K562 (cell line): ENCODE data around the gene C1QC. TPM values are rescaled to one million over a fixed set of nuclear protein-coding genes. Genes with fewer than 3 reads are reported as not detected.

Experiments used
- ATAC-seq: fragments of 200-7000 bp; cut with Tn5 transposase; 3 replicates; pipeline ENCODE4 v1.9.1; 2020; ENCODE audit warnings: moderate library complexity
- BruUV-seq: library from RNA; stranded (reverse); fragments of 400-500 nt; replicated peaks from 2 replicates; lab custom pipeline; 2021; lab: Mats Ljungman, UMichigan
- CTCF ChIA-PET: fragments of 300-600 bp; formaldehyde crosslinking; extraction: SDS; loops from one replicate; lab custom pipeline; 2021; ENCODE audit warnings: low intra/inter-chr PET ratio; lab: Yijun Ruan, JAX
- POLR2A ChIA-PET: fragments of 300-600, 350-650 bp; sonication (Branson Sonifier 250); formaldehyde crosslinking; extraction: SDS; loops from one replicate; lab custom pipeline; 2021; ENCODE audit warnings: antibody characterized with exemption, inconsistent platforms; lab: Yijun Ruan, JAX
- DNase-seq, 4 experiments: peaks; one replicate each; pipeline versions ENCODE4 v3.0.0 to v3.0.0-alpha.2; 2011 to 2018; ENCODE audit warnings: low spot score in 3 of 4, mixed read lengths in 3 of 4; ENCODE audit errors: extremely low read depth in 1 of 4
- FAIRE-seq: peaks from 2 replicates; lab custom pipeline; 2011; peaks lifted over from hg19 to GRCh38; lab: Jason Lieb, UNC
- H2AFZ ChIP-seq: 2 replicates; pipeline ENCODE4 v1.6.0; 2011; ENCODE audit warnings: low read depth, low read length, control low read depth, inconsistent platforms
- H3K27ac ChIP-seq: fragments of 200-600 bp; 3 replicates; pipeline ENCODE4 v1.8.0; 2011; ENCODE audit warnings: low read depth, mild to moderate bottlenecking, control low read depth, inconsistent platforms, low read length, moderate library complexity, mixed read lengths; ENCODE audit errors: extremely low read depth
- H3K27me3 ChIP-seq, 2 experiments: fragments of 300-600 bp in 1 of 2; 2 replicates in 1 of 2; 3 replicates in 1 of 2; pipeline versions ENCODE4 v1.6.0 to v1.8.0; 2011; ENCODE audit warnings: inconsistent platforms in 2 of 2, low read length in 2 of 2, mild to moderate bottlenecking in 1 of 2, mixed read lengths in 1 of 2, moderate library complexity in 1 of 2; ENCODE audit not compliant: control insufficient read depth in 2 of 2, insufficient read depth in 2 of 2
- H3K36me3 ChIP-seq: fragments of 300-600 bp; 3 replicates; pipeline ENCODE4 v1.8.0; 2011; ENCODE audit warnings: mild to moderate bottlenecking, low read length, inconsistent platforms; ENCODE audit not compliant: control insufficient read depth, insufficient read depth
- H3K4me1 ChIP-seq, 2 experiments: fragments of 200-600 bp in 1 of 2; replicated peaks in 1 of 2; 2 replicates in 1 of 2; 3 replicates in 1 of 2; pipeline versions ENCODE4 v1.5.1 to v1.8.0; 2011; ENCODE audit warnings: inconsistent platforms in 2 of 2, low read length in 2 of 2, mild to moderate bottlenecking in 1 of 2, mixed read lengths in 1 of 2, moderate library complexity in 1 of 2; ENCODE audit not compliant: control insufficient read depth in 2 of 2, insufficient read depth in 2 of 2
- H3K4me2 ChIP-seq: 2 replicates; pipeline ENCODE4 v1.6.1; 2011; ENCODE audit warnings: low read length, control low read depth, inconsistent platforms, mixed read lengths; ENCODE audit not compliant: insufficient read depth
- H3K4me3 ChIP-seq: fragments of 200-600 bp; sonication (generic), shearing (Covaris generic); 2 replicates; pipeline ENCODE4 v1.5.1; 2016; ENCODE audit warnings: control low read depth, inconsistent platforms
- H3K79me2 ChIP-seq: fragments of 200-600 bp; 3 replicates; pipeline ENCODE4 v1.8.0; 2011; ENCODE audit warnings: low read length, inconsistent platforms; ENCODE audit not compliant: control insufficient read depth, insufficient read depth
- H3K9ac ChIP-seq, 2 experiments: 2 replicates each; pipeline versions ENCODE4 v1.6.0 to v1.6.1; 2011; ENCODE audit warnings: low read depth in 2 of 2, low read length in 2 of 2, control low read depth in 1 of 2, inconsistent platforms in 1 of 2, mild to moderate bottlenecking in 1 of 2, mixed read lengths in 1 of 2; ENCODE audit not compliant: insufficient read depth in 1 of 2
- H3K9me1 ChIP-seq: one replicate; pipeline ENCODE4 v1.6.0; 2011; ENCODE audit warnings: inconsistent platforms, mild to moderate bottlenecking, low read length, moderate library complexity; ENCODE audit not compliant: control insufficient read depth, insufficient read depth
- H3K9me3 ChIP-seq: replicated peaks from 2 replicates; pipeline ENCODE4 v1.5.1; 2011; ENCODE audit warnings: low read depth, low read length, inconsistent platforms; ENCODE audit not compliant: control insufficient read depth, insufficient read depth
- H4K20me1 ChIP-seq: replicated peaks from 2 replicates; pipeline ENCODE4 v1.6.1; 2011; ENCODE audit warnings: low read length, inconsistent platforms, mixed read lengths; ENCODE audit not compliant: control insufficient read depth, insufficient read depth
- CTBP1 ChIP-seq: fragments of 450-650 bp; IDR thresholded peaks from 2 replicates; pipeline ENCODE4 v1.6.1; 2016; ENCODE audit warnings: borderline replicate concordance
- CTCF ChIP-seq, 3 experiments: IDR thresholded peaks in 2 of 3; conservative IDR thresholded peaks in 1 of 3; 2 replicates each; pipeline ENCODE4 v1.5.1; 2011 to 2012; ENCODE audit warnings: low read length in 3 of 3, mild to moderate bottlenecking in 3 of 3, control low read depth in 2 of 3, improper control_type of control experiment in 1 of 3, inconsistent platforms in 1 of 3, low read depth in 1 of 3, mixed read lengths in 1 of 3, moderate library complexity in 1 of 3; ENCODE audit not compliant: insufficient read depth in 2 of 3
- ELF4 ChIP-seq: fragments of 450-650 bp; formaldehyde crosslinking; IDR thresholded peaks from 2 replicates; pipeline ENCODE4 v1.4.0; 2022; ENCODE audit warnings: missing genetic modification characterization
- HDAC1 ChIP-seq, 2 experiments: fragments of 450-650 bp; IDR thresholded peaks; 2 replicates each; pipeline ENCODE4 v1.6.1; 2016 to 2017; ENCODE audit warnings: inconsistent platforms in 1 of 2, mild to moderate bottlenecking in 1 of 2, moderate library complexity in 1 of 2
- KDM1A ChIP-seq, 2 experiments: fragments of 450-650 bp; IDR thresholded peaks; 2 replicates each; pipeline ENCODE4 v1.6.1; 2016; ENCODE audit warnings: mild to moderate bottlenecking in 2 of 2
- KHSRP ChIP-seq: fragments of 450-650 bp; IDR thresholded peaks from 2 replicates; pipeline ENCODE4 v1.6.1; 2017
- RFX5 ChIP-seq: IDR thresholded peaks from 2 replicates; pipeline ENCODE4 v1.6.1; 2011; ENCODE audit warnings: low read depth, mild to moderate bottlenecking, improper control_type of control experiment, low read length
- TCF3 ChIP-seq: sonication (generic); formaldehyde crosslinking; IDR thresholded peaks from 2 replicates; pipeline ENCODE4 v1.4.0; 2020; ENCODE audit warnings: mild to moderate bottlenecking, missing genetic modification reagents
- WGBS: fragments of 100-300 bp; shearing (Covaris generic); methylation state at CpG from one replicate; pipeline ENCODE4 v1.1.6; 2016; ENCODE audit warnings: low coverage, mixed read lengths; ENCODE audit not compliant: insufficient coverage; ENCODE audit errors: missing lambda C conversion rate; 5-methylcytosine and 5-hydroxymethylcytosine counted together
- in situ Hi-C: fragments of 300-500 bp; cut with MboI; formaldehyde crosslinking; loops from 4 replicates; pipeline ENCODE4 v1.15.0; 2018; ENCODE audit warnings: inconsistent platforms, mixed read lengths
- intact Hi-C: fragments of 100-400 bp; cut with micrococcal nuclease; formaldehyde crosslinking; loops from 2 replicates; pipeline ENCODE4 v1.14.2; 2022
- polyA plus RNA-seq, 8 experiments: library from polyadenylated mRNA; depleted of rRNA in 4 of 8; stranded (reverse) in 5 of 8; unstranded in 3 of 8; fragments of >200 nt; fragmentation: Nextera tagmentation in 2 of 8; fragmentation: Illumina TruSeq in 1 of 8; extraction: Ambion mirVana in 2 of 8; extraction: Trizol in 1 of 8; gene quantifications; 2 replicates each; pipeline versions ENCODE4 v1.2.1 to v1.2.3, GENCODE V29; 2011 to 2014; ENCODE audit warnings: inconsistent platforms in 1 of 8, missing spikeins in 1 of 8
- total RNA-seq, 7 experiments: library from RNA; depleted of rRNA in 6 of 7; stranded (reverse); fragments of >200 nt in 6 of 7; fragmentation: Illumina TruSeq in 2 of 7; extraction: Trizol in 2 of 7; gene quantifications; 2 replicates each; pipeline versions ENCODE4 v1.2.1 to v1.2.3, GENCODE V29; 2011 to 2021; ENCODE audit warnings: low replicate concordance in 1 of 7

C1QC gene
- total and polyA plus RNA-seq, 9 of the 15 experiments (the other 6 are each of a cell fraction or from before 2014, with no cell fraction given) = 0.69 TPM; not detected in 8

- ATAC-seq = no peak
- in situ Hi-C loops = no loop called here
- Histone ChIP-seq H3K36me3 (no peaks in the 10 kb centered on the region), H4K20me1 (peaks cover 6% of the 10 kb centered on the region), H3K4me1 (peaks cover 0 to 4% of the 10 kb centered on the region in 2 experiments; a peak in 1 of 5 replicates), H3K79me2 (no peaks in the 10 kb centered on the region), H3K4me3 (no peak overlapping the region), H3K4me2 (no peak overlapping the region), H3K27ac (no peak overlapping the region), H3K27me3 (peaks cover under 1 to 29% of the 10 kb centered on the region in 2 experiments; a peak in 4 of 5 replicates), H3K9me3 (no peaks in the 10 kb centered on the region), H2AFZ (no peak overlapping the region), H3K9ac (no peak overlapping the region), H3K9me1 (no peaks in the 10 kb centered on the region)
- no TSS peak for BruUV-seq
- ChIA-PET CTCF (no interaction called here), POLR2A (interaction anchor here (1.0 kb wide), 1 partner anchor 22 kb away, joined by 4 read pairs; the partner anchor contains the start of gene C1QA)
- 2% methylated on average over 3 of the region's 3 CpGs for WGBS
- no peak for DNase-seq
- intact Hi-C loops = no loop called here
- no peak for FAIRE-seq
- TF ChIP-seq CTBP1 (peak; percentile 82), KDM1A (IDR thresholded peaks at IDR 0.05) (peak; percentile 75 to 79; a peak in 3 of 4 replicates), CTCF (IDR thresholded peaks at IDR 0.05 in 2 of 3, conservative IDR thresholded peaks at IDR 0.05 in 1 of 3; ENCODE audit: insufficient read depth in 2 of 3, low read depth in 1 of 3, low read length in 3 of 3) (peak in 2 of 3 experiments; percentile 14 to 21; a peak in 1 of 6 replicates), ELF4 (CRISPR knock-in tag) (peak; percentile 46; the same call in 1 of the 2 replicates), KHSRP (no peak), TCF3 (CRISPR knock-in tag) (no peak), HDAC1 (IDR thresholded peaks at IDR 0.05) (peak in 1 of 2 experiments; percentile 81; a peak in 2 of 4 replicates), RFX5 (no peak)
These were observed 15.1 kb downstream of the C1QC start for GRCh38 chr1:22658385-22659163.
